OCI-LY3 (cell line): ENCODE data around the gene TSR3.

Experiments
- CTCF ChIP-seq: fragments of 200-600, 300-600 bp; sonication (generic); IDR thresholded peaks from 2 replicates; pipeline ENCODE4 v1.5.1; 2014; ENCODE audit warnings: antibody characterized with exemption, low read length, low read depth
- EZH2phosphoT487 ChIP-seq: fragments of 200-600 bp; shearing (Covaris generic); IDR thresholded peaks from 2 replicates; pipeline ENCODE4 v1.6.1; 2018; ENCODE audit warnings: antibody characterized with exemption, mixed run types, low read depth

DNA sequence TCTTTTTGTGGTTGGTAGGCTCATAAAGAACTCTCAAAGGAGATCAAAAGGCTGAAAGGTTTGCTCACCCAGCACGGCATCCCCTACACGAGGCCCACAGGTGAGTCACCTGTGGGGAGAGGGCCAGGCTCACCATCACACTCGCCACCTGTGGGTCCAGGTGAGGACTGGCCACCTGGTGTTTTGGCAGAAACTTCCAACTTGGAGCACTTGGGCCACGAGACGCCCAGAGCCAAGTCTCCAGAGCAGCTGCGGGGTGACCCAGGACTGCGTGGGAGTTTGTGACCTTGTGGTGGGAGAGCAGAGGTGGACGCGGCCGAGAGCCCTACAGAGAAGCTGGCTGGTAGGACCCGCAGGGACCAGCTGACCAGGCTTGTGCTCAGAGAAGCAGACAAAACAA is 11.1 kb upstream of the TSR3 start:
- TF ChIP-seq CTCF (no peak), EZH2phosphoT487 (no peak)
